ENCODE measurements around the gene NT5DC4. TPM values are rescaled to one million over a fixed set of nuclear protein-coding genes. Genes with fewer than 3 reads are reported as not detected.

NT5DC4 gene
- total and polyA plus RNA-seq, 4 donors, result 1.2 TPM; not detected in 3

- Histone ChIP-seq H3K27ac (ENCODE audit: low read depth in 1 of 2, low read length in 2 of 2) (no peak overlapping the region), H3K36me3 (ENCODE audit: control insufficient read depth in 4 of 4, insufficient read depth in 3 of 4, low read depth in 1 of 4, low read length in 3 of 4) (no peaks in the 10 kb centered on the region), H3K9ac (ENCODE audit: low read depth in 1 of 2, low read length in 2 of 2) (no peak overlapping the region), H3K4me3 (ENCODE audit: low read depth in 1 of 3, low read length in 3 of 3) (no peak overlapping the region), H3K4me1 (ENCODE audit: control insufficient read depth in 4 of 4, insufficient read depth in 4 of 4, low read length in 3 of 4) (no peaks in the 10 kb centered on the region), H3K9me3 (ENCODE audit: control insufficient read depth in 4 of 4, low read length in 3 of 4) (no peaks in the 10 kb centered on the region), H3K27me3 (ENCODE audit: control insufficient read depth in 4 of 4, insufficient read depth in 4 of 4, low read length in 3 of 4) (no peaks in the 10 kb centered on the region)
- WGBS, result 97% methylated on average over 3 of the region's 3 CpGs
- no peak for DNase-seq (ENCODE audit: low spot score)
- TF ChIP-seq HNF4A (conservative IDR thresholded peaks at IDR 0.05) (no peak), EGR1 (IDR thresholded peaks at IDR 0.05; ENCODE audit: low read depth in 2 of 2) (no peak), RXRA (IDR thresholded peaks at IDR 0.05) (no peak), GABPA (IDR thresholded peaks at IDR 0.05 in 1 of 2, conservative IDR thresholded peaks at IDR 0.05 in 1 of 2) (no peak), HNF4G (IDR thresholded peaks at IDR 0.05) (no peak), CTCF (IDR thresholded peaks at IDR 0.05; ENCODE audit: low read depth, low read length, missing input control) (no peak), REST (IDR thresholded peaks at IDR 0.05) (no peak), SP1 (IDR thresholded peaks at IDR 0.05) (no peak), ATF3 (IDR thresholded peaks at IDR 0.05) (no peak), YY1 (IDR thresholded peaks at IDR 0.05) (no peak), TAF1 (conservative IDR thresholded peaks at IDR 0.05) (no peak), JUND (IDR thresholded peaks at IDR 0.05) (no peak), NR2F2 (IDR thresholded peaks at IDR 0.05) (no peak), RAD21 (IDR thresholded peaks at IDR 0.05) (no peak), MAX (IDR thresholded peaks at IDR 0.05) (no peak), FOXA2 (IDR thresholded peaks at IDR 0.05) (no peak), ZBTB33 (IDR thresholded peaks at IDR 0.05) (no peak), FOXA1 (IDR thresholded peaks at IDR 0.05) (no peak)
Observed at GRCh38 chr2:112774536-112775285, 53.9 kb downstream of the NT5DC4 start.
